NCI-H187 (cell line): Measurements from ENCODE around the gene UBE2H.
"Not testable (repeated sequence)": the region's sequence is repeated elsewhere in the genome, so short reads cannot be mapped to it uniquely, and the experiment has no call there.

Experiments used
- DNase-seq, 2 experiments: peaks; one replicate each; lab custom pipeline; 2025; lab: John Stamatoyannopoulos, UW

The UBE2H gene

DNA sequence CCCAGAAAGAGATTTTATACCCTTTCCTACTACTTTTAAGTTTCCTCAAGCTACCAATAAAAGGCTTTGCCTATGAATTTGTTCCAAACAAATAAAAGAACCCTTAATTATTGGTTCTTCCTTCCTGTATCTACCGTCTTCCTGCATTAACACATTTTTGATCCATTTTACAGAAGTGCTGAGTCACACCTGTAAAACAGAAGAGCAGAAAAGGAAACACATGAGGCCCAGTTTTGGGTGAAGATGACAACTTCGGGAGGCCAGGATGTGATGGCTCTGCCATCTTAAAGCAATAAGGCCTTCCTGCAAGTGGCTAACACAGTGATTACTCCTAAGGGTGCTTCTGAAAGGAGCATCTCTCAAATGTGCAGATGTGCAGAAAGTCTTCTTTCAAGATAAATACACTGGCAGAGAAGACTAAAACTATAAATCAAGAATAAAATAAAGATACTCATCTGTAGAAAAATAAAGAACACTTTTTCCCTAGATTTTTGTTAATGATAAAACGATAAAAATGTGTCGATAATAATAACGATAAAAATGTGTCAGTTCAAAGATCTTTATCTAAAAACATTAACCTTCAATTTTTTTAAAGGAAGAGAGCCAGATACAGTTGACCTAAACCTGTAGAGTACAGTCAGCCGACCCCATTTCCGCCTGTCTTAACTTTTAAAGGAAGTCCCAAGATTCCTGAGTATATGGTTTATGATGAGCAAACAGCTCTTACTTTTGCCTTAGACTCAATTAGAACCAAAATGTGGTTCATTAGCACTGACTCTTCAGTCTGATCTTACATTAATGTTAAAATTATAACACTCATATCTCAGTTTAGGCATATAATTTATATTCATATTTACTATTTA lies 108.6 kb downstream of the UBE2H start:
- DNase-seq: no peak

DNA sequence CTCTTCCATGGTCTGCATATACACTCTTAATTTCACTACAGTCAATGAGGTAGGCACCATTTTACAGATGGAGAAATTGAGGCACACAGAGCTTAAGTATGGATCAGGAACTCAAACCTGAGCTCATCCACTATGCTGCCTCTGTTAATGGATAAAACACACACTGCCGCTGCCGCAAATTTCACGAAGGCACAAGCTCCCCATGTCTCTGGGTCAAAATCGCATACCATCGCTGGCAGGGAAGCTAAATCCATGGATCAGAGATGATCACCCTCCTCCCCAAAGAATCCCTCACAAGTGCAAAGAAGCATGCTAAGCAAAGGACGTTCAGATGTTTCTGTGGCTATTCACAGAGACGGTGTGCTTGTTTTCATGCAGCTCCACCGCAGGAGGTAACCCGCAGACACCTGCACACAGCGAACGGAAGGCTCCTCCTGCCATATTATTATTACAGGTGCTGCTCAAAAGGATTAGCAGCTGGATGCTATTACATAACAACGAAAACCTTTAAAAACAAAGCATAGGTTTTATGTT lies 109.3 kb downstream of the UBE2H start:
- peak in 1 of 2 experiments; percentile 71 for DNase-seq

DNA sequence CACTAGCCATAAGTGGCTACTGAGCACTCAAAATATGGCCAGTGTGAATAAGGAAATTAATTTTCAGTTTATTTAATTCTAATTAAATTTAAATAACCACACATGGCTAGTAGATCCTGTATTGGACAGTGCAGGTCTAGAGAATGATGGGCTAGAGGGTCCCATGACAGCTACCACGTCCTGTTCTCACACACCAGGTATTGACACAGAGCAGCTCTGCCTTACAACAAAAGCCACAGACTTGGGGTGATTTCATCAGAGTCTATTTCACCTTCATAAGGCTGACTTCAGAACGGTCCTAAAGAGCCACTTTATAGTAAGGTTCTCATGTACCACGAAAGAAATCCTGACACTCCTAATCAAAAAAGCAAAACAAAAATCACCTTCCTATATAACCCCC lies 111.3 kb downstream of the UBE2H start:
- DNase-seq: no peak

DNA sequence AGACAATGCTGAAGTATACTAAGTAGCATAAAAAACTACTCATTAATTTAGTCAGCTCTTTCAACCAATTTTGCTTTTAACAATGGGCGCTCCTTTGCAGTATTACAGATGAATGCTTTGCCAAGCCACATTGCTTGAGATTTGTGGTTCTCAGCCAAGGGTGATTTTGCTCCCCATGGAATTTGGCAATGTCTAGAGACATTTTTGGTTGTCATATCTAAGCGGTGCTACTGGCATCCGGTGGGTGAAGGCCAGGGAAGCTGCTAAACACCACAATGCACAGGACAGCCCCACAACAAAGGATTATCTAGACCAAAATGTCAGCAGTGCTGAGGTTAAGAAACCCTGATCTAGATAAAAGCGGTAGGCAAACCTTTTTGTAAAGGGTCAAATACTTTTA lies 112.0 kb downstream of the UBE2H start:
- DNase-seq: no peak

DNA sequence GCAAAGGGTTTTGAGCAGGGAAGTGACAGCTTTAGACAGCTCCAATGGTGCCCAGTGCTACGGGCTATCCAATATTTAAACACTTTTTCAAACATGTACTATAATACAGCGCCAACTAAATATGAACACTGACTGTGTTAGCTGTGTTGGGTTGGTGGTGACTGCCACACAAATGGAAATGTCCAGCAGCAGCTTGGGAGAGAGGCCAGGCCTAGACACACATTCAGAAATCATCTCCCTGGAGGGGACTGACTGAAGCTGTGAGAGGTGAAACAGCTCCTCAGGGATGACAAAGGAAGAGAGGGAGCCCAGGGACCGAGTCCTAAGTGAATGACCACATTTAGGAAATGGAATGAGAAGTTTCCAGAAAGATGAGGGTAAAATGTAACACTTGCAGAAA lies 115.8 kb downstream of the UBE2H start:
- DNase-seq: no peak

DNA sequence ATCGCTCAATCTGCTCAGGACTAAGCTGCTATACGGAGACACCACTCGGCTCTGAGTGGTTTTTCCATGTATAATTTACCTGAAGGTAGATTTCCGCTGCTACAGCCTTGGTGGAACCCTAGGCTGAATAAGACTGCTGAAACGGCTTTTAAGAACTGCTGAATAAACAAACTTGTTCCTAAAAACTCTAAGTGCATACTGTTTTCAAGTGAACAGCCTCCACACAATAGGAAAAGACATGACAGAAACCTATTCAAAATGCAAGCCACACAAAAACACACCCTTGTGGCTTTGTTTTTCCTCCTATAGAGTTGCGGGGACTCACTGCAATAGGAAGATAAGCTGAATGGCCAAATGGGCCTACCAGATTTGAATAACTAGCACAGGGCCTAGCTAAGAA lies 117.2 kb downstream of the UBE2H start:
- DNase-seq: peak; percentile 29 to 38

DNA sequence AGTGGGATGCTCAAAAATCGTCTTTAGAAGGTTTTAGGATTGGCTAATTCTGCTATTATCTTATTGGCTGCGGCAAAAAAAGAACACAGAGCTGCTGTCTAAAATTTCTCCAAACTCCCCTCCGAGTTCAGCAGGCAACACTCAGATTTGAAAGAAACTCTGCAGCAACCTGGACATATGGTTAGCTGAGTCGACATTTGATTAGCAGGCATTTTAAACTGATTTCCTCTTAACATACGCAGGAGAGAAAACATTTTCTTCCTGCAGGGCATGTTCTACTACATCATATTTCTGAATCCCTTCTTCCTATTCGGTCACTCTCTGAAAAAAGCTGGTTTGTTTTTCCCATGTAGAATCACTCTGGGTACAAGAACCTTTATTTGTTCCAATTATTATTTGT lies 119.4 kb downstream of the UBE2H start:
- not testable (repeated sequence) for DNase-seq

DNA sequence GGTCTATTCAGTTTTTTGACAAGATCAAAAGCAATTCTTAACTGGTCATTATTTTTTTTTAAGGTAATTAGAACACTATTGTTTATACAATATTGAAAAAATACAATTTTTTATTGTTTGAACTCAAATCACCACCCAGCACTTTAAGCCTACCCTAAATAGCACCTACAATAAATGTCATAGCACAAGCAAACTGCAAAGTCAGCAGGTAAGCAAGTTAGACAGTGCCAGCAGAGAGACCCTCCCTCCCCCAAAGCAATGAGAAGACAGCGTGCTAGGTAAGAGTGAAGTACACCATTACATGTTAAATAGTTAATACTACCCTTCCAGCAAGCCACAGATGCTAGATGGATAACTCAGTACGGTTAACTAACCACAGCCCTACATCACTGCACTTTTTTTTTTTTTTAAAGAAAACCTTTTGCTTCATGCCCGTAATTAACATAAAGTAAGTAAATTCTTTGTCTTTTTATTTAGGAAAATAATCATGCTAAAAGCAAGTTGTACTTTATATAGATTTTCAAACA lies 120.0 kb downstream of the UBE2H start:
- no peak for DNase-seq

DNA sequence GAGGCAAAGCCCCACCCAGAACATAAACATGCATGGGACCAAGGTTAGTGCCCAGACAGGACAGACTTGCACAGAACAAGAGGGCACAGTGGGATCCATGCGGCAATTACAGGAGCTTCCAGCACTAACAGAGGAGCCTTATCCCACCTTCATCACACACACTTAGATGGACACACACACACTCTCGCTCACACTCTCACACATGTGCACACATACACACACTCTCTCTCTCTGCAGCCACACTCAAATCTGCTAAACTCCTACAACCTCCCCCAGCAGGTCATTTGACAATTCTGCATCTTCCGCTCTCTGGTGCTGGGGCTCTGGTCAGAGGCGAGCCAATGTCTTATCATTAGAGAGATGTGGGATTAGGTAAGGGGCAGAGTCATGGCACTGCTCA lies 120.5 kb downstream of the UBE2H start:
- DNase-seq: no peak

DNA sequence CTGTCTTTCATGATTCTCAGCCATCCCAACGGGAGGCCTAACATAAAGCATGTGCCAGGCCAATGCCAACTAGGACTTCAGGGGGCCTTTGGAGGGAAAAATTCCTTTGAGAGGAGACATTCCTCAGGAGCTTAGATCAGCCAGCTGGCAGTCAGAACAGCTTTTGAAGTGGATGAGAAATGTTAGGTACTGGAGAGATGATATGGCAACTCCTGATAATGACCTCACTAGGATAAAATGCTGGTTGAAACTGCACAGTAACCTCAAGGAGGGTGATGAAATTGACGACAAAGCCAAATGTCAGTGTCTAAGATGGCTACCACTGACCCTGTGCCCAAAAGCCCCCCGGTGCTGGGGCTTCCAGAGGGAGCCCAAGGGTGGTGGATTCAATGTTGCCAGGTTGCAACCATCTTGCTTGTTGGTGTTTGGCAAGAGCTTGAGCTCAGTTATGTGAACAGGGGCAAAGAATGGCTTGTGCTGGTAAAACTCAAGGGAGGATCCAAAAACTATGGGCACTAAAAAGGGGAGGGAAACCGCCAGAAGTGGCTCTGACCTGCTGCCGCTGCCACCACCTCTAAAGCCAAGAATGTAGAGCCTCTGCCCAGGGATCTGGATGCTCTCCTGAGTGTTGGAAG lies 121.2 kb downstream of the UBE2H start:
- no peak for DNase-seq

DNA sequence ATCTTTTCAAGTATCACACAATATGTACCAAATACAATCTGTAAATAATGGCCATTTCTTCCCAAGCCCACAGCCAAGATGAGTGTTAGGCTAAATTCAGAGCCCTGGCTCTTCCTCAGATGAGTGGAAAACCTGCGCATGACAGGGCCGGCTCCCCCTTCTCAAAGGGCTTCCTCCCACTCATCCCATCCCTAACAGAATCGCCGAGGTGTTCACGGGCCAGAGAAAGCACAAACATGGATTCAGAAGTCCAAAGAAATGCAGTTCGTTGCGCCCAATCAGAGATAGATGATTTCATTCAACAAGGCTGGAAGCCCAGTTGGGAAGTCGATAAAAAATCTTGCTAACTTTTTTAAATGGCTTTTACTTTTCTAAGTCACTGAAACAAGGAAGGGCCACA lies 121.8 kb downstream of the UBE2H start:
- no peak for DNase-seq

DNA sequence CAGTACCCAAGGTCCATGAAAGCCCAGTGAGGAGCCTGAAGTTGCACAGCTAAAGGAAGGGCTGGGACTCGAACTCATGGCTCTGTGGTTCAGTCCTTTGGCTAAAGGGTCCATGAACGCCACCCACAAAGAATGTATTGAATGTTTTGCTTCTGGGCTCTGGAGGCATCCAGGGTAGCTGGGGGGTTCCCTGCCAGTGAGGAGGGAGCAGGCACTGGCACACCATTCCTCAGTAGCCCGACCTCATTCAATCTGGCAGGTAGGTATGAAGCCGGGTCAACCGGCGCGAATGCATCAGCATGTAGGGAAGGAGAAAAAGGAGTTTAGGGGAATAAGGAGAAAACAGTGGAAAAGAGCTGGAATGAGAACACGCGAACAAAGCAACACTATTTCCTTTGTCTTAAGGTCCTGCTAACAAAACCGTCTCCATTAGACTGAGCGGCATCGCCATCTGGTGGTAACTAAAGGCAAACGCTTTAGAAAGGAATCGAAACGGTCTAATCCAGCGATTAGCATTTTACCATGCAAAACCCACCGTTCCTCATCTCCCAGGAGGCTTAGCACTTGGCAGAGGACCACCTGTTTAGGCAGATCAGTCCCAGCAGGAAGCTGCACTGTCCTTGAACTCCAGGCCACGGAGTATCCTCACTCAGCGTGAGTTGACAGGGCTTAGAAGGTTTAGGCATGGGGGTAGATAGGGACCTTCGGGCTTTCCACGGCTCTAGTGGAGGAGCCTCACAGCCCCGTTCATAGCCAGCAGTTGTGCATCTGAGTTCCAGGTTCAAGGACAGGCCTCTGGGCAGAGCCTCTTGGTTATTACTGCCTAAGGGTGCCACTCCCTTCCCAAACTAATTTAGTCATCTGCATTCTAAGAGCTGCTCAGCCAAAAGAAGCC lies 122.8 kb downstream of the UBE2H start:
- peak; percentile 73 to 85 for DNase-seq

DNA sequence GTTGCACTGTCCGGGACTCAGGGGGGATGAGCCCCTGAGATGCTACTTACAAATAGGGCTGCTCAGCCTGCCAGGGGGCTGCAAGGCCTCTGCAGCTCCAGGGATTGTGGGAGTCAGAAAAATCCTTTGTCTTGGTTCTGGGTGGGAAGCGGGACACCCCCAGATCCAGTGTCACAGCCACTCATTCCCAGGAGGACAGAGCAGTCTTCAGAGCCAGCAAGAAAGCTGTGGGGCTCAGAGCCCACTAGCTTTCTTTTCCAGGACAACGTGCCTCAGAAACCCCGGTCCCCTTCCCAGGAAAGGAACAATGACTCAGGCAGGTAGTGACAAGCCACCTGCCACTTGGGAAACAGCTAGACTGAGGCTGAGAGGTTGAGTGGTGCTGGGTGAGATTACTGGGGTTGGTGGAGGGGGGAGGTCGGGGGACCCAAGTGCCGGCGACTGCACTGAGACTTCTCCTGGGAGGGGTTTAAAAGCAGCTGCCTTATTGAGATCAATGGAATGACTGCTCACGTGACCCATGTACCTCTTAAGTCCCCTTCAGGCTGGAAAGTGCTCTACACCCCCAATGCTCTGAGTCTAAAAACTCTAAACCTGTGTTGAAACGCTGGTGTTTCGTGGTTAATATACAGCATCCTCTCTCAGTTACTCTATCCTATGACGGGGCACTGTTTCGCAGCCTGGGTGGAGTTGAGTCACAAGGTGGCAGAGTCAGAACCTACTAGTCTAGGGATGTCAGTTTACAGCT lies 123.6 kb downstream of the UBE2H start:
- DNase-seq: peak; percentile 85 to 89

DNA sequence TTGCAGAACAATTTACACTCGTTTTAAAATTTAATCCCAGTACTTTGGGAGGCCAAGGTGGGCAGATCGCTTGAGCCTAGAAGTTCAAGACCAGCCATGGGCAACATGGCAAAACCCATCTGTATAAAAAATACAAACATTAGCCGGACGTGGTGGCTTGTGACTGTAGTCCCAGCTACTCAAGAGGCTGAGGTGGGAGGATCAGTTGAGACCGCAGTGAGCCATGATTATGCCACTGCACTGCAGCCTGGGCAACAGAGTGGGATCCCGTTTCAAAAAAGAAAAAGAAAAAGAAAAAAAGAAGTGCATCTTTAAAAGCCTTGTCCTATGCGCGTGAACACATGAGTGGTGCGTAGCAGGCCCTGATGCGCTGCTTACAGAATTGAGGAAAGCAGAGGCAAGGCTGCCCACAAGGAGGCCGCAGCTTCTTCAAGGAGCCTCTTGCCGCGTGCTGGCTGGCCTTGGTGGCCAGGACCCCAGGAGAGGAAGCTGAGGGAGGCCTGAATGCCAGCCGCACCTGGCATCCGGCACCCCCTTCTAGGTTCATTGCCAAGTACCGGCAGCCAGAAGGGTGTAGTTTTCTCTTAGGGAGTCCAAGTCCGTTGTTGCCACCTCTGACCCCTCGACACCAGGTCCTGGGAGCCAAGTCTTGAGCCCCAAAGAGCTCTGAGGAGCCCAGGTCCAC lies 124.5 kb downstream of the UBE2H start:
- DNase-seq: no peak

DNA sequence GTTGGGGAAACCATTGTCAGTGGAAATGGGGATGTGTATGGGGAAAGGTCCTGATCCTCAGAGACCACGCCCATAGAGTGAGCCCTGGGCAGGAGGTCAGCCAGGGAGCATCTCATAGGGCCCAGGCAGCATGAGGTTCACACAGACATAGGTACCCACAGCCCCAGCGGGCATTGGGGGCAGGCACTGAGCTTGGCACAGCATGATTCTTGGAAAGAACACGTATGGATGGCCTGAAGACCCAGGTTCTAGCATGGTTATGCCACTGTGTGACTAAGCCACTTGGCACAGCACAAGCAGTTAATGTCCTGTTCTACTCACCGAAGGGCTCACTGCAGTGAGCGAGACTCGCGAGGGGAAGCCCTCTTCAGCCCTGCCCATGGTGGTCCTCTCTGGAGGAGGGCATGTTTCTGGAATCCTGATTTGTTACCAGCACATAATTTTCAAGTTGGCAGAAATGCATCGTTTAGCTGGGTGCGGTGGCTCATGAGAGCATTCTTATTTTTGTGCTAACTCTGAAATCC lies 125.2 kb downstream of the UBE2H start:
- no peak for DNase-seq

DNA sequence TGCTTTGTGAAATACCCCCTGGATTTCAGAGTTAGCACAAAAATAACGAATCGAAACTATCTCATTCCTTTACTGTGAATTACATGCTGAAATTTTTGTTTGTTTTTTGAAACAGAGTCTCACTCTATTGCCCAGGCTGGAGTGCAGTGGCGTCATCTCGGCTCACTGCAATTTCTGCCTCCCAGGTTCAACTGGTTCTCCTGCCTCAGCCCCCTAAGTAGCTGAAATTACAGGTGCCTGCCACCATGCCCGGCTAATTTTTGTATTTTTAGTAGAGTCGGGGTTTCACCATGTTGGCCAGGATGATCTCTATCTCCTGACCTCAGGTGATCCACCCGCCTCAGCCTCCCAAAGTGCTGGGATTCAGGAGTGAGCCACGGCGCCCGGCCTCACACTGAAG lies 125.9 kb downstream of the UBE2H start:
- DNase-seq: not testable (repeated sequence)

DNA sequence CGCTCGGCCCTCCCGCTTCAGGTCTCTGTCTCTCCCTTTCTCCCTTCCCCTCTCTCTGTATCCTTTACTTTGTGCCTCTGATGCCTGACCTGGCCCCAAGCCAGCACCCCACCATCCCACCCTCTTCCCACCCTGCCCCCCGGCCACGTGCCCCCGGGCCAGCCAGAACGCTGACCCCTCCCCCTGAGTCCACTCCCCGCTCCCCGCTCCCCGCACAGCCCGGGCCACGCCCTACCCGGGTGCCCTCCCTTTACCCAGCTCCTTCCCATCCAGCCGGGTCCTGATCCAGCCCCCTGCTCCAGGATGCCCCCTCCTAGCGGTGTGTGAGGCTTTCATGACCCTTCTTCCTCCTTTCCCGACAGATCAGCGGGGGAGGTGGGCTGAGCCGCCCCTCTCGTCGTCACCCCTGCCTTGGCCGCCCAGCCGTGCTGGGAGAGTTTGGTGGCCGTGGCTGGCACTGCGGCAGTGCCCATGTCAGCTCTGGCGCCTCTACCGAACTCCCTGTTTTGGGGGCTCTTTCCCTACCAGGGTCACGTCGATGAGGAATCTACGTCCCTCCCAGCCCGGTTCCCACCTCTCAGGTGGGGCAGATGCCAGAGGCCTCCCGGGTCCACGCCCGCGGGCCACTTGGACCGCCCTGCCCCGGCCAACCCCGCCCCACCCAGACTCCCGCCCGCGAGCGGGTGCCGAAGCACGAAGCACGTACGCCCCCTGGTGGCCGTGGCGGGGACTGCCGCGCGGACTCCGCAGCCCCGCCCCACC lies 127.4 kb downstream of the UBE2H start:
- peak; percentile 78 to 94 for DNase-seq

DNA sequence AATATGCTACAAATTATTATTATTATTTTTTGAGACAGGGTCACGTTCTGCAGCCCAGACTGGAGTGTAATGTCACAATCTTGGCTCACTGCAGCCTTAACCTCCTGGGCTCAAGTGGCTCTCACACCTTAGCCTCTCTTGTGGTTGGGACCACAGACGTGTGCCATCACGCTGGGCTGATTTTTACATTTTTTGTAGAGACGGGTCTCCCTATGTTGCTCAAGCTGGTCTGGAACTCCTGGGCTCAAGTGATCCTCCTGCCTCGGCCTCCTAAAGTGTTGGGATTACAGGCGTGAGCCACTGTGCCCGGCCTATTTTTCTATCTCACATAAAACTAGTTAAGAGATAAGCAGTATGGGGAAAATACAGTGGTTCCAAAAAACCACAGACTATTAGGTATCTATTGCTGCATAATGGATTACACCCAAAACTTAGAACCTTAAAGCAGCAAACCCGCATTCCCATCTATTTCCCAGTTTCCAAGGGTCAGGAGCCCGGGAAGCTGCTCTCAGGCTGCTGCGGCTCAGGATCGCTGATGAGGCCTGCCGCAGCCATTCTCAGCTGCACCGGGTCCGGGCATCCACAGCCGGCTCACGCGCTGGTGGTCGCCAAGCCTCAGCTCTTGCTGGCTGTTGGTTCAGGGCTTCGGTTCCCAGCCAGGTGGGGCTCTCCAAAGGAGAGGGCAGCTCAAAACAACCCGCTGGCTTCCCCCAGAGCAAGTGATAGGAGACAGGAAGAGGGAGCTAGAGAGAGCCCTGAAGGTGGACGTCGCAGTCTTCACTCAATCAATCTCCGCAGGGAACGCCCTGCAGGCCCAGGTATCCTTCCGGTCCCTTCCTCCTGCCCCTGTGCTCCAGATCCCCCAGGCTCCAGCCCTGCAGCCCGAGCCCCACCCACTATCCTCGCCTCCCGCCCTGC lies 128.2 kb downstream of the UBE2H start:
- peak; percentile 70 to 83 for DNase-seq

DNA sequence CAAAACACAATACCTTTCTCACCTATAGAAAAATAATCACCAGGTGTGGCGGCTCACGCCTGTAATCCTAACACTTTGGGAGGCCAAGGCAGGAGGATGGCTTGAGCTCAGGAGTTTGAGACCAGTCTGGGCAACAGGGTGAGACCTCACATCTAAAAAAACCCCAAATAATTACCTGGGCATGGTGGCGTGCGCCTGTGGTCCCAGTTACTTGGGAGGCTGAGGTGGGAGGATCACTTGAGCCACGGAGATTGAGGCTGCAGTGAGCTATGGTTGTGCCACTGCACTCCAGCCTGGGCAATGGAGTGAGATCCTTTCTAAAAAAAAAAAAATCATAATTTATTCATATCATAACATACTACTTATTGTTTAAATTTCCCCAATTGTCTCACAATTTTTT lies 129.6 kb downstream of the UBE2H start:
- not testable (repeated sequence) for DNase-seq
